B cell (primary cell): Measurements from ENCODE around the gene EML1. TPM values are rescaled to one million over a fixed set of nuclear protein-coding genes. Genes with fewer than 3 reads are reported as not detected.

Experiments used
- ATAC-seq: fragments of 200-7000 bp; cut with Tn5 transposase; one replicate; pipeline ENCODE4 v1.10.0; 2021; ENCODE audit warnings: low read depth, mild to moderate bottlenecking, moderate number of reproducible peaks, moderate library complexity
- CTCF ChIA-PET: fragments of 350-600 bp; sonication (Branson Sonifier 250); formaldehyde crosslinking; loops from one replicate; lab custom pipeline; 2021; ENCODE audit warnings: antibody characterized with exemption, inconsistent platforms; lab: Charles Lee
- POLR2A ChIA-PET: fragments of 350-600 bp; sonication (Branson Sonifier 250); formaldehyde crosslinking; loops from one replicate; lab custom pipeline; 2021; ENCODE audit warnings: antibody characterized with exemption; lab: Charles Lee
- DNase-seq: peaks from one replicate; pipeline ENCODE4 v3.0.0; 2013
- H2AFZ ChIP-seq: 2 replicates; pipeline ENCODE4 v1.6.1; 2012; ENCODE audit warnings: mild to moderate bottlenecking, low read depth, low read length; ENCODE audit not compliant: insufficient read depth, poor library complexity, severe bottlenecking
- H3K27ac ChIP-seq, 2 donors: 1 replicate in 1 of 2; 2 replicates in 1 of 2; pipeline ENCODE4 v1.5.1; 2012 to 2013; ENCODE audit warnings: low read length in 2 of 2, mild to moderate bottlenecking in 2 of 2, moderate library complexity in 1 of 2
- H3K27me3 ChIP-seq, 4 experiments: fragments of 200-600 bp in 1 of 4; sonication (generic) in 1 of 4; replicated peaks in 1 of 4; 1 replicate in 2 of 4; 2 replicates in 2 of 4; pipeline versions ENCODE4 v1.6.1 to v1.7.0; 2013 to 2016; ENCODE audit warnings: low read length in 3 of 4, mild to moderate bottlenecking in 2 of 4, mixed read lengths in 1 of 4, moderate library complexity in 1 of 4; ENCODE audit not compliant: insufficient read depth in 4 of 4, control insufficient read depth in 3 of 4; ENCODE audit errors: control extremely low read depth in 1 of 4
- H3K36me3 ChIP-seq, 2 experiments: replicated peaks in 1 of 2; 1 replicate in 1 of 2; 2 replicates in 1 of 2; pipeline versions ENCODE4 v1.6.1 to v1.7.1; 2013; ENCODE audit warnings: low read length in 1 of 2; ENCODE audit not compliant: insufficient read depth in 2 of 2, control insufficient read depth in 1 of 2; ENCODE audit errors: control extremely low read depth in 1 of 2, extremely low read depth in 1 of 2
- H3K4me1 ChIP-seq, 2 donors: fragments of 200-600 bp in 1 of 2; sonication (generic) in 1 of 2; 1 replicate in 1 of 2; 2 replicates in 1 of 2; pipeline versions ENCODE4 v1.5.1 to v1.6.1; 2013 to 2017; ENCODE audit warnings: low read length in 2 of 2; ENCODE audit not compliant: control insufficient read depth in 2 of 2, insufficient read depth in 2 of 2
- H3K4me2 ChIP-seq: replicated peaks from 2 replicates; pipeline ENCODE3; 2012; ENCODE audit warnings: mild to moderate bottlenecking, low read depth, low read length; ENCODE audit not compliant: poor library complexity, severe bottlenecking
- H3K4me3 ChIP-seq, 5 experiments: fragments of 200-600 bp in 1 of 5; sonication (generic) in 1 of 5; 1 replicate in 3 of 5; 2 replicates in 2 of 5; pipeline versions ENCODE4 v1.5.1 to v1.7.0; 2011 to 2016; ENCODE audit warnings: low read length in 4 of 5, mild to moderate bottlenecking in 4 of 5, low read depth in 2 of 5, control low read depth in 1 of 5, moderate library complexity in 1 of 5; ENCODE audit not compliant: insufficient read depth in 1 of 5; ENCODE audit errors: control extremely low read depth in 1 of 5, extremely low read depth in 1 of 5
- H3K79me2 ChIP-seq: fragments of 200-600 bp; sonication (generic); one replicate; pipeline ENCODE4 v1.6.0; 2016; ENCODE audit warnings: low read length; ENCODE audit not compliant: control insufficient read depth, insufficient read depth
- H3K9ac ChIP-seq: fragments of 200-600 bp; sonication (generic); 2 replicates; pipeline ENCODE4 v1.6.1; 2017; ENCODE audit warnings: mild to moderate bottlenecking, low read length, moderate library complexity
- H3K9me3 ChIP-seq, 3 donors: one replicate each; pipeline versions ENCODE4 v1.6.1 to v1.7.1; 2013; ENCODE audit warnings: low read length in 2 of 3; ENCODE audit not compliant: control insufficient read depth in 2 of 3, insufficient read depth in 1 of 3; ENCODE audit errors: control extremely low read depth in 1 of 3
- H4K20me1 ChIP-seq: 2 replicates; pipeline ENCODE4 v1.6.0; 2012; ENCODE audit warnings: mild to moderate bottlenecking, low read length; ENCODE audit not compliant: insufficient read depth, control insufficient read depth, poor library complexity, severe bottlenecking
- H3K27ac Mint-ChIP-seq: one replicate; pipeline ENCODE4 v1.8.0; 2021; ENCODE audit warnings: mixed read lengths
- H3K27me3 Mint-ChIP-seq: one replicate; pipeline ENCODE4 v1.8.0; 2021; ENCODE audit warnings: mixed read lengths
- H3K4me1 Mint-ChIP-seq: one replicate; pipeline ENCODE4 v1.8.0; 2021; ENCODE audit warnings: mixed read lengths
- H3K4me3 Mint-ChIP-seq: one replicate; pipeline ENCODE4 v1.8.0; 2021; ENCODE audit warnings: mixed read lengths
- H3K9me3 Mint-ChIP-seq: one replicate; pipeline ENCODE4 v1.8.0; 2022; ENCODE audit warnings: mixed read lengths; ENCODE audit not compliant: insufficient read depth
- CTCF ChIP-seq: fragments of 200-600 bp; IDR thresholded peaks from one replicate; pipeline ENCODE4 v1.8.0; 2022; ENCODE audit warnings: antibody characterized with exemption, mild to moderate bottlenecking
- EZH2 ChIP-seq: IDR thresholded peaks from 2 replicates; pipeline ENCODE4 v1.6.1; 2012; ENCODE audit warnings: borderline replicate concordance, low read depth, mild to moderate bottlenecking, moderate library complexity, low read length; ENCODE audit not compliant: insufficient read depth, poor library complexity, severe bottlenecking
- WGBS: methylation state at CpG from one replicate; pipeline ENCODE4 v1.1.5; 2013; ENCODE audit warnings: missing lambda C conversion rate; ENCODE audit not compliant: insufficient coverage; 5-methylcytosine and 5-hydroxymethylcytosine counted together
- intact Hi-C: fragments of 100-400 bp; cut with micrococcal nuclease; formaldehyde crosslinking; loops from one replicate; pipeline ENCODE4 v1.10.0; 2022
- polyA plus RNA-seq: library from polyadenylated mRNA; depleted of rRNA; stranded (reverse); fragments of >200 nt; gene quantifications from 2 replicates; pipeline ENCODE4 v1.2.3, GENCODE V29; 2012
- total RNA-seq, 2 donors: library from RNA; stranded (reverse); fragments of 120-200 nt in 1 of 2; gene quantifications; 1 replicate in 1 of 2; 2 replicates in 1 of 2; pipeline versions ENCODE4 v1.2.3 to v1.2.4, GENCODE V29; 2013 to 2022

Gene EML1
- total and polyA plus RNA-seq, 2 donors (not counting 1 experiment from before 2014, with no cell fraction given), result not detected

DNA sequence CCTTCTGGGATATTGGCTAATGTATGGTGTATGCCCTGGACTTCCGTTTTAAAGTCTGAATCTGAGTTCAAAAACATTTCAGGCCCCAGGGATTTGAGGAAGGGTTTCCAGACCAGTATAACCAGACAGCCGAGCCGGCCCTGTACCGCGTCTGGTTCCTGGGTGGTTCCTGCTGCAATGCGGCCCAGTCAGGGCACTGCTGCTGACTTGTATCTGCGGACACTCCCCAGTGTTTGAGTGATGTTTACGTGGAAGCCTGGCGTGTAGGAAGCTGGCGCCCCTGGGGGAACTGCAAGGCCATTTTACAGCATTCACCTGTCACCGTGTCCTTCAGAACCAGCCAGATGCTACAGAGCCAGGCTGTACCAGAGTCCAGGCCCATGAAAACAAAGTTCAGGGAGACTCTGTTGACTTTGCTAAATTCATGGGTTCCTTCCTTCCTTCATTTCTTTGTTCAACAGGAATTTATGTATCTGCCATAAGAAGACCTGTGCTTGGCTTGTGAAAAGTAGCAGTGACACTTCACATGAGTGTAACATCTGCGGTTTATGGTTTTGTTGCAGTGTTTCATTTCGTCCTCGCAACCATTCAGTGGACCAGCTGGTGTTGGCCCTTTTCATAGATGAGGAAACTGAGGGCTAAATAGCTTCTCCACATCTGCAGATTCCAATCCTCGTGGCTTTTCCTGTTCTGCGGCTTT is 16.8 kb downstream of the EML1 start:
- ATAC-seq (no peak), DNase-seq (no peak)
- H3K36me3 ChIP-seq, result no peaks in the 10 kb centered on the region
- H3K4me3 ChIP-seq, result no peak overlapping the region
- ChIA-PET CTCF (no interaction called here), POLR2A (no interaction called here)
- H3K4me3 Mint-ChIP-seq, result no peak overlapping the region
- H3K9ac ChIP-seq, result no peak overlapping the region
- H3K27me3 Mint-ChIP-seq, result peaks cover 52% of the 10 kb centered on the region
- H3K27ac ChIP-seq, result no peak overlapping the region
- H3K9me3 ChIP-seq, result no peaks in the 10 kb centered on the region
- no peaks in the 10 kb centered on the region for H3K4me1 Mint-ChIP-seq
- no peaks in the 10 kb centered on the region for H3K4me1 ChIP-seq
- H3K9me3 Mint-ChIP-seq, result no peaks in the 10 kb centered on the region
- WGBS, result 87% methylated on average over 15 of the region's 16 CpGs
- no peak for TF ChIP-seq EZH2
- TF ChIP-seq CTCF, result no peak
- H3K4me2 ChIP-seq, result no peak overlapping the region
- intact Hi-C loops, result no loop called here
- no peaks in the 10 kb centered on the region for H3K79me2 ChIP-seq
- H3K27ac Mint-ChIP-seq, result no peak overlapping the region
- no peaks in the 10 kb centered on the region for H4K20me1 ChIP-seq
- no peak overlapping the region for H2AFZ ChIP-seq
- H3K27me3 ChIP-seq, result peaks cover 0 to 11% (median 0%) of the 10 kb centered on the region in 4 experiments

DNA sequence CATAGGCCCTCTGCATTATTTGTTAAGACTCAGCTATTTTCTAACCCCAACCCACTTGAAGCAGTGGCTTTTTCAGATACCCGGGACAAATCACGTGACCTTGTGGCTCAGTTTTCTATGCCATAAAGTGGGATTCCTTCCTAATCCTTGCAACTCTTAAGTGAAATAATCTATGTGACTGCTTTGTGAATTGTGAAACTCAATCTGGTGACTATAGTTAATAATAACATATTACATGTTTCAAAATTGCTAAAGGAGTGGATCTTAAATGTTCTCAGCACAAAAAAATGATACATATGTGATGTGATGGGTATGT is 17.3 kb downstream of the EML1 start:
- Histone ChIP-seq H3K27me3 (peaks cover 0 to 11% (median 0%) of the 10 kb centered on the region in 4 experiments), H3K9ac (no peak overlapping the region), H3K4me3 (no peak overlapping the region), H3K27ac (no peak overlapping the region), H3K36me3 (no peaks in the 10 kb centered on the region), H2AFZ (no peak overlapping the region), H3K4me2 (no peak overlapping the region), H4K20me1 (no peaks in the 10 kb centered on the region), H3K79me2 (no peaks in the 10 kb centered on the region), H3K9me3 (no peaks in the 10 kb centered on the region), H3K4me1 (no peaks in the 10 kb centered on the region)
- no peaks in the 10 kb centered on the region for H3K4me1 Mint-ChIP-seq
- H3K4me3 Mint-ChIP-seq, result no peak overlapping the region
- H3K27me3 Mint-ChIP-seq, result peaks cover 51% of the 10 kb centered on the region
- no peak overlapping the region for H3K27ac Mint-ChIP-seq
- no peak for DNase-seq
- POLR2A ChIA-PET, result no interaction called here
- intact Hi-C loops, result no loop called here
- no CpG with 5 or more reads among the region's 2 CpGs for WGBS
- no peak for ATAC-seq
- H3K9me3 Mint-ChIP-seq, result no peaks in the 10 kb centered on the region
- TF ChIP-seq EZH2 (no peak), CTCF (no peak)
- CTCF ChIA-PET, result no interaction called here
